WERI-Rb-1 (cell line): ENCODE results near the gene TRAF3IP3.

Source experiments
- DNase-seq: peaks from one replicate; pipeline ENCODE4 v3.0.0-alpha.2; 2020
- H3K27ac ChIP-seq: fragments of 250-450 bp; sonication (Bioruptor Pico); 2 replicates; pipeline ENCODE4 v1.5.1; 2020; ENCODE audit warnings: mild to moderate bottlenecking, moderate library complexity
- H3K27me3 ChIP-seq: fragments of 250-450 bp; sonication (Bioruptor Pico); 2 replicates; pipeline ENCODE4 v1.5.1; 2021; ENCODE audit warnings: mild to moderate bottlenecking, low read depth, moderate library complexity; ENCODE audit not compliant: insufficient read depth, severe bottlenecking
- H3K36me3 ChIP-seq: fragments of 250-450 bp; sonication (Bioruptor Pico); 2 replicates; pipeline ENCODE4 v1.5.1; 2020; ENCODE audit warnings: mild to moderate bottlenecking, moderate library complexity
- H3K4me3 ChIP-seq: 2 replicates; pipeline ENCODE4 v1.5.1; 2011; ENCODE audit warnings: low read depth, mild to moderate bottlenecking, control low read depth, low read length
- H3K9me3 ChIP-seq: fragments of 250-450 bp; sonication (Bioruptor Pico); 2 replicates; pipeline ENCODE4 v1.5.1; 2021; ENCODE audit warnings: mild to moderate bottlenecking, moderate library complexity; ENCODE audit not compliant: severe bottlenecking
- TF ChIP-seq, protein P1 (sequence below): IDR thresholded peaks from 2 replicates; pipeline ENCODE4 v1.5.1; 2011; ENCODE audit warnings: low read depth, mild to moderate bottlenecking, control low read depth, inconsistent platforms, low read length

TRAF3IP3 gene

GRCh38 chr1:209803568-209803967, 47.7 kb downstream of the TRAF3IP3 start:
- no peak overlapping the region for H3K4me3 ChIP-seq
- no peaks in the 10 kb centered on the region for H3K9me3 ChIP-seq
- H3K27ac ChIP-seq: no peak overlapping the region
- DNase-seq: no peak
- TF ChIP-seq, protein P1, sequence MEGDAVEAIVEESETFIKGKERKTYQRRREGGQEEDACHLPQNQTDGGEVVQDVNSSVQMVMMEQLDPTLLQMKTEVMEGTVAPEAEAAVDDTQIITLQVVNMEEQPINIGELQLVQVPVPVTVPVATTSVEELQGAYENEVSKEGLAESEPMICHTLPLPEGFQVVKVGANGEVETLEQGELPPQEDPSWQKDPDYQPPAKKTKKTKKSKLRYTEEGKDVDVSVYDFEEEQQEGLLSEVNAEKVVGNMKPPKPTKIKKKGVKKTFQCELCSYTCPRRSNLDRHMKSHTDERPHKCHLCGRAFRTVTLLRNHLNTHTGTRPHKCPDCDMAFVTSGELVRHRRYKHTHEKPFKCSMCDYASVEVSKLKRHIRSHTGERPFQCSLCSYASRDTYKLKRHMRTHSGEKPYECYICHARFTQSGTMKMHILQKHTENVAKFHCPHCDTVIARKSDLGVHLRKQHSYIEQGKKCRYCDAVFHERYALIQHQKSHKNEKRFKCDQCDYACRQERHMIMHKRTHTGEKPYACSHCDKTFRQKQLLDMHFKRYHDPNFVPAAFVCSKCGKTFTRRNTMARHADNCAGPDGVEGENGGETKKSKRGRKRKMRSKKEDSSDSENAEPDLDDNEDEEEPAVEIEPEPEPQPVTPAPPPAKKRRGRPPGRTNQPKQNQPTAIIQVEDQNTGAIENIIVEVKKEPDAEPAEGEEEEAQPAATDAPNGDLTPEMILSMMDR: no peak
- H3K27me3 ChIP-seq: no peaks in the 10 kb centered on the region
- H3K36me3 ChIP-seq: no peaks in the 10 kb centered on the region

- TF ChIP-seq, protein P1: no peak
- Histone ChIP-seq H3K27me3 (no peaks in the 10 kb centered on the region), H3K9me3 (no peaks in the 10 kb centered on the region), H3K27ac (no peak overlapping the region), H3K36me3 (no peaks in the 10 kb centered on the region), H3K4me3 (no peak overlapping the region)
- no peak for DNase-seq
Observed at GRCh38 chr1:209805341-209805781, 49.5 kb downstream of the TRAF3IP3 start.

DNA sequence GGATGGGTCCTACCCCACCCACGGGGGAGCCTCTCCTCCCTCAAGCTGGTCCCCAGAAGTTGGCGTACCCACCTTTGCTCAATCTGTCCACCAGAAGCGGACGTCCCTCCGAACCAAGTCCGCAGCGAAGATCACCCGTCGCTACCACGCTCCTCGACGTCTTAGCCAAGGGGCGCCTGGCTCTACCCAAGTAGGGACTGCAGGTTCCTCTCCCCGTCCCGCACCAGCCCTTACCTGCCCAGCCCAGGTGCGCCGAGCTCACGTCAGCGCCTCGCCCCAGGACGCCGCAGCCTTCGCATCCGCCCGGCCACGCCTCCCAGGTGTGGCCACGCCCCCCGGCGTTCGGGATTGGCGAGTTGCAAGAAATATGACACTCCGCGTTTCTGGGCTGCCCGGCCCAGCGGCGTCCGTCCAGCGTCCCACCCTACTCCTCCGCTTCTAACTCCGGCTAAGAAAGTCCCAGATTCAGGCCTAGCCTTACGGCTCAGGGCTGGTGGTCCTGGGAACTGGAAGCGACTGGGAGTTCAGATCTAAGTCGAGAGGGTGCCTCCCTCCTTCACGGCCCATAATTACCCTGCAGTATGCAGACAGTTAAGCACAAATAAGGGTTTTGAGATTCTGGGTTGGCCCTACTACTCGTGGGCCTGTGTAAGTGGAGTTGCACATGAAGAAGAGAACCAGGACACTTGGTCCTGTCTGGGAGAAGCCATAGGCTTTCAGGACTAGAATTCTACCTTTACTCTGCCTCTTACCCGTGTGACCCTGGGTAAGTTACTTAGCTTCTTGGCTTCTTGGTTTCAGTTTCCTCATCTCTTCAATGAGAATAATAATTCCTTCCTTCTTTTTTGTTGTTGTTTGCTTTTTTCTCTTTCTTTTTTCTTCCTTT, 50.3 kb downstream of the TRAF3IP3 start, which contains the start of gene IRF6:
TSS of gene IRF6 (minus strand) at position 268 of the 886 bp plus-strand sequence. CDS start 4,729 bp downstream, outside the sequence.
- TF ChIP-seq, protein P1: no peak
- Histone ChIP-seq H3K36me3 (no peaks in the 10 kb centered on the region), H3K4me3 (no peak within 1 kb of the TSS), H3K27ac (no peak within 1 kb of the TSS), H3K9me3 (no peaks in the 10 kb centered on the region), H3K27me3 (no peaks in the 10 kb centered on the region)
- no peak for DNase-seq

GRCh38 chr1:209807509-209807908, 51.7 kb downstream of the TRAF3IP3 start:
- no peak overlapping the region for H3K4me3 ChIP-seq
- H3K36me3 ChIP-seq: no peaks in the 10 kb centered on the region
- H3K27me3 ChIP-seq: no peaks in the 10 kb centered on the region
- no peaks in the 10 kb centered on the region for H3K9me3 ChIP-seq
- no peak for DNase-seq
- TF ChIP-seq, protein P1: no peak
- no peak overlapping the region for H3K27ac ChIP-seq

DNA sequence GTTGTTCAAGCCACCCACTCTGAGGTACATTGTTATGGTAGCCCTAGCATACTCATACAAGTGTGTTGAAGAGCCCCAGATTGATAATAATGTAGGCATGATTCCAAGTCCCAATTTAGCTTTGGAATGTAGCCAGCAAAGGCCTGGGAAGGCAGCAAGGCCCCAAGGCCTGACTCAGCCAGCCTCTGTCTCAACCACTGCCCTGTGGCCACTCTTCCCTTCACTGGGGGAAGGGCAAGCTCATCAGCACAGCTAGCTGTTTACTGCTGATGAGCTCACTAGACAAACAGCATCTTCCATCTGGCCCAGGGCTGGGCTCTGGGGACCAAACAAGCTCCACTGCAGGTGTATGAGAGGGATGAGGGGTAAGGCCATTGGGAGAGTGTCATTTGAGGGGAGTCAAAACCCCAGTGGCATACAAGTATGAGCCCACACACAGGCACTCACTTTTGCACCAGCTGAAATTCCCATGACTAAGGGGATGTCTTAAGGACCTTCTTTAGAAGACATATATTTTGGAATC, 52.3 kb downstream of the TRAF3IP3 start:
- Histone ChIP-seq H3K9me3 (no peaks in the 10 kb centered on the region), H3K4me3 (no peak overlapping the region), H3K27me3 (no peaks in the 10 kb centered on the region), H3K36me3 (no peaks in the 10 kb centered on the region), H3K27ac (no peak overlapping the region)
- TF ChIP-seq, protein P1: no peak
- DNase-seq: no peak
